ENCODE results near the gene BCAP29. TPM values are rescaled to one million over a fixed set of nuclear protein-coding genes. Genes with fewer than 3 reads are reported as not detected.

Gene BCAP29
- total RNA-seq, 1 donor from 2014 or later, result 92.1 TPM

GRCh38 chr7:107668296-107668695 lies 88.2 kb downstream of the BCAP29 start:
- Histone ChIP-seq H3K36me3 (no peaks in the 10 kb centered on the region), H3K9me3 (no peaks in the 10 kb centered on the region), H3K27ac (no peak overlapping the region), H3K27me3 (no peaks in the 10 kb centered on the region), H3K4me1 (no peaks in the 10 kb centered on the region), H3K4me3 (no peak overlapping the region)
- intact Hi-C loops (cut with DNase I), result no loop called here
- no peak for TF ChIP-seq POLR2A (IDR thresholded peaks at IDR 0.05)
- no peak for TF ChIP-seq CTCF (IDR thresholded peaks at IDR 0.05)
- TF ChIP-seq POLR2AphosphoS5 (IDR thresholded peaks at IDR 0.05; ENCODE audit: insufficient read depth in 1 of 2, low read depth in 1 of 2), result no peak
- no peak for DNase-seq (ENCODE audit: extremely low spot score in 2 of 2)

Small RNA genes within 50 kb of the gene (small RNA-seq; reads per million reads assigned to genes)
- gene BANF1P5, result not detected
- gene RF01233, result not detected

Other genes with a start within 250 kb of the BCAP29 start
- 0.98 TPM for gene GPR22, start 110.2 kb upstream of the BCAP29 start, total RNA-seq
- 55.2 TPM for gene COG5, start 16.3 kb upstream of the BCAP29 start, total RNA-seq
- 1.5 TPM for gene DUS4L, start 16.3 kb upstream of the BCAP29 start, total RNA-seq
- gene SLC26A4, start 80.6 kb downstream of the BCAP29 start, total RNA-seq, result not detected
- 24.1 TPM for gene CBLL1, start 163.9 kb downstream of the BCAP29 start, total RNA-seq
- not detected for gene SLC26A3, start 223.0 kb downstream of the BCAP29 start, total RNA-seq